NCI-H128 (cell line): ENCODE results near the gene EIF3I.

ENCODE experiments used
- DNase-seq: peaks from one replicate; lab custom pipeline; 2025; ENCODE audit not compliant: unreplicated experiment; lab: John Stamatoyannopoulos, UW

Gene EIF3I

GRCh38 chr1:32198237-32199042 is 23.8 kb upstream of the EIF3I start:
- DNase-seq = no peak

GRCh38 chr1:32199043-32199716 is 23.0 kb upstream of the EIF3I start:
- DNase-seq = no peak

GRCh38 chr1:32199717-32200072 is 22.5 kb upstream of the EIF3I start:
- DNase-seq = no peak

- peak; percentile 69 for DNase-seq
Measured at GRCh38 chr1:32200226-32201010, 21.8 kb upstream of the EIF3I start, which contains the start of gene CCDC28B. Gene CCDC28B, plus strand, starts transcription at chr1:32200595. Its CDS starts 1,341 bp downstream, at chr1:32201936.

- no peak for DNase-seq
Measured at GRCh38 chr1:32201011-32201855, 21.0 kb upstream of the EIF3I start.

GRCh38 chr1:32204943-32205361 is 17.3 kb upstream of the EIF3I start:
- DNase-seq = no peak

GRCh38 chr1:32205401-32206370 is 16.5 kb upstream of the EIF3I start, which contains the start of gene IQCC:
Gene IQCC, plus strand, starts transcription at chr1:32205671. Its CDS starts 11 bp downstream, at chr1:32205682.
- DNase-seq = peak; percentile 97

- no peak for DNase-seq
Measured at GRCh38 chr1:32208469-32208868, 13.7 kb upstream of the EIF3I start.

- peak; percentile 95 for DNase-seq
Measured at GRCh38 chr1:32208891-32209328, 13.3 kb upstream of the EIF3I start, which contains the start of gene DCDC2B. Gene DCDC2B, plus strand, starts transcription at chr1:32209089. Its CDS starts 5 bp downstream, at chr1:32209094.

GRCh38 chr1:32215629-32216480 is 6.4 kb upstream of the EIF3I start:
- peak; percentile 59 for DNase-seq

- DNase-seq = no peak
Measured at GRCh38 chr1:32216566-32216965, 5.6 kb upstream of the EIF3I start.

GRCh38 chr1:32219022-32219421 is 3.2 kb upstream of the EIF3I start:
- no peak for DNase-seq

- DNase-seq = no peak
Measured at GRCh38 chr1:32220746-32221580, 1.2 kb upstream of the EIF3I start.

GRCh38 chr1:32221581-32221979 is 627 bp upstream of the EIF3I start:
- no peak for DNase-seq

GRCh38 chr1:32223683-32224082 is 1.5 kb downstream of the EIF3I start:
- no peak for DNase-seq

- no peak for DNase-seq
Measured at GRCh38 chr1:32224285-32224684, 2.1 kb downstream of the EIF3I start.

GRCh38 chr1:32228771-32229170 is 6.6 kb downstream of the EIF3I start:
- DNase-seq = no peak
